GM18870 (cell line): ENCODE results near the gene DLX3.

Source experiments
- ATAC-seq: cut with Tn5 transposase; IDR thresholded peaks from one replicate; pipeline ENCODE4 v1.9.1; 2021; ENCODE audit warnings: moderate library complexity; ENCODE audit not compliant: unreplicated experiment

Gene DLX3

DNA sequence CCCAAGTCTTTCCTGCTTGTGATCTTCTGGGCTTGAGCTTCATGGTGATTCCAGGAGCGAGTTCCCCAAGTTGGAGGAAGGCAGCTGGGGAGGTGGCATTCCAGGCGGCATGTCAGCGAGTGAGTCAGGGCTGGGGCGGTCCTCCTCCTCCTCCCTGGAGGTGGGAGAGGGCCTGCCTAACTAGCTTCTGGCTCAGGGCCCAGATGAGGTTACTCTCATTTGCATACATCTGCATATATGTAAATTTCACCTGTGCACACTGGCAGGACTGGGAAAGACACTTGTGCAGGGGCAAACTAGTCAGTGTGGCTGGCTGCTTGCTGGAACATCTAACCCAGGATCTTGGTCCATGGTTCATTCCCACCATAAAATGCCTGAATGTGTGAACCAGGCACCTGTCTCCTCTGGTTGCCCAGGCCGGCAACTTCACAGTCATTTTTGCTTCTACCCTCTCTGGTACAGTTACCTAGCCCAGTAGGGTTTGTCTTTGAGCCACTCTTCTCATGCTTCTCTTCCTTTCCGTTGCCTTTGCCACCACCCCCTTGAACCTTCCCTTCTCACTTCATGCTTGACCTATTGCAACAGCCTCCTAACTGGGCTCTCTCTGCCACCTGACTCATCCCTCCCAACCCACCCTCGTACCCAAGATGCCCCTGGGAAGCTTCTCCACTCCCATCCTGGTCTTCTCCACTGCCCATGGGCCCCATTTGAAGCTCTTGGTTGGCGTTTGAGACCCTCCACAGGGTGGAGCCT, 35.7 kb downstream of the DLX3 start:
- no peak for ATAC-seq

GRCh38 chr17:49958723-49959122, 36.3 kb downstream of the DLX3 start:
- no peak for ATAC-seq

DNA sequence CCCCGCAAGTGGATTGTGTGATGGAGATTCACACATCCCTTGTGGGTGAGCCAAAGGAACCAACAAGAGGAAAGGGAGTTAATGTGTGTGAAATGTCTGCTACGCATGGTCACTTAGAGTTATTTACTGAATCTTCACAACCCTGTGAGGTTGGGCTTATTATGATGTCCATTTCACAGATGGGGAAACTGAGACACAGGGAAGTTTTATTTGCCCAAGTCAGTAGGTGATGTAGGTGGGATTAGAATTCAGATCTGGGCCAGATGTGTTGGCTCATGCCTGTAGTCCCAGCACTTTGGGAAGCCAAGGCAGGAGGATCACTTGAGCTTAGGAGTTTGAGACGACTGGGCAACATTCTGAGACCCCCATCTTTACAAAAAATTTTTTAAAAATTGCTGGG, 37.7 kb downstream of the DLX3 start:
- ATAC-seq = no peak

GRCh38 chr17:49956780-49957179, 38.2 kb downstream of the DLX3 start:
- no peak for ATAC-seq

- ATAC-seq = no peak
These were observed 39.9 kb downstream of the DLX3 start for GRCh38 chr17:49955157-49955556.

GRCh38 chr17:49952912-49953497, 42.0 kb downstream of the DLX3 start:
- no peak for ATAC-seq

- no peak for ATAC-seq
These were observed 42.7 kb downstream of the DLX3 start for GRCh38 chr17:49952209-49952911.

DNA sequence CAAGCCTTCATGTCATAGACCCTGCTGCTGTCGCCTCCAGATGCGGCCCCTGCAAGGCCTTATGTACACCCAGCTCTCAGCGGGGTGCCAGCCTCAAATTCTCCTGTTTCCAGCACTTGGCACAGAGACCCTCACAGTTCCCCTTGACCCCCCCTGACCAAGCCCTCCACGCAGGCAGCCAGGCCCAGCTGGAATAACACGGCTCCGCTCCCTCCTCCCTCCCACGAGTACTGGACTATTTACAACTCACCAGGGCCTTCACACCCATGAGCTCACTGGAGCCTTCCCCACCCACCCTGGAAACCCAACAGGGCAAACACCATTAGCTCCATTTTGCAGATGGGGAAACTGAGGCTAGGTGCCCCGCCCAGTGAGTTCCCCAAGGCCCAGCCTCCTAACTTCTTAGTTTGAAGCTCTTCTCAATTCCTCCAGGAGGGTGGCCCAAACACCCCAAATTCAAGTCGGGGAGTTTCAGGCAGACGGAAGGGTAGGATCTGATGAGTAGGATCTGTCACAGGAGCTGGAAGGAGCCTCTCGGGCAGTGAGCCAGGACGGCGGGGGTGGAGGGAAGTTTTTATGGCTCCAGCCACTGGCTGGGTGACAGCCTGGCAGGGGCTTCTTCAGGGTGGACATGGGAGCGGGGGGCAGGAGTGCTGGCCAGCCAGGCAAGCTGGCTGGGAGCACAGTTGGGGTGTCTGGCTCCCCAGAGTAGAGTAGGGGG, 43.5 kb downstream of the DLX3 start:
- no peak for ATAC-seq

GRCh38 chr17:49949634-49950033, 45.4 kb downstream of the DLX3 start:
- no peak for ATAC-seq

DNA sequence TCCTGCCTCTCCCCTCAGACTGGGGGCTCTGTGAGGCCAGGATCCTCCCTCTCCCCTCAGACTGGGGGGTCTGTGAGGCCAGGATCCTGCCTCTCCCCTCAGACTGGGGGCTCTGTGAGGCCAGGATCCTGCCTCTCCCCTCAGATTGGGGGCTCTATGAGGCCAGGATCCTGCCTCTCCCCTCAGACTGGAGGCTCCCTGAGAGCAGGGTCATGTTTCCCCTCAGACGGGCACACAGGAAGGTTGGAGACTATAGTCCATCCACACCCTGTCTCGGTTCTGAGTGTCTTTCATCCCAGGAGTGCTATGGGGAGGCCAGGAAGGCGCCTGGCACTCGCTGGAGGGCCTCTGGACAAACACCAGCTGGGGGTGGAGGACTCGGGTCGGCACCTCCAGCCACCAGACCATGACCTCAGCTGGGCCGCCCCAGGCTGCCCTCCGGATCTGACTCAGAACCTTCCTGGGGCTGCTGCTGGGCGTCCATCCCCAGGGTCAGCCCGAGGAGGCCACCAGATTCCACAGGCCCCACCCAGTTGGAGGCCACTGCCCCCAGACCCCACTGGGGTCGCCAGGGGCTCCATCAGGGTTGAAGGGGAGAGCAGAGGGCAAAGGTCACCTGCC, 48.0 kb downstream of the DLX3 start:
- ATAC-seq = no peak

GRCh38 chr17:49946208-49946607, 48.8 kb downstream of the DLX3 start:
- no peak for ATAC-seq

GRCh38 chr17:49944273-49944870, 50.7 kb downstream of the DLX3 start:
- no peak for ATAC-seq

DNA sequence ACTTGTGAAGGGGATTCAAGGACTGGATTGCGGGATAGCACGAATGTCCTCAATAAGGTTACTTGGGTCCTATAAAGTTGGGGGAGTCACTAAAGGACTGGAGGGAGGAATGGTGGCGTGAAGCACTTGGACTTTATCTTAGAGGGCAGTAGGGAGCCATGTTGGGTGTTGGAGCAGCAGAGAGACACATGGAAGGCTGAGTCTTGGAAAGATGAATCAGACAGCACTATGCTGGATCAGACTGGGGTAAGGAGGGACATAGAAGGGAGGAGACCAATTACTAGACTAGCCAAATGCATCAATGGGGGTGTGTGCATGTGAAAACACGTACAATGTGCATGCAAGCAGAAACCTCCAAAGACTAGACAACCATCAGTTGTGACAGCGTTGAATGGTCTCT, 52.1 kb downstream of the DLX3 start:
- ATAC-seq = no peak

- no peak for ATAC-seq
These were observed 53.6 kb downstream of the DLX3 start for GRCh38 chr17:49941427-49941826.
